Chondrocyte (in vitro differentiated cells): ENCODE data around the gene DPYD. TPM values are rescaled to one million over a fixed set of nuclear protein-coding genes. Genes with fewer than 3 reads are reported as not detected.

Experiments
- DNase-seq: peaks from one replicate; pipeline ENCODE4 v3.0.0; 2021; ENCODE audit warnings: mixed read lengths, low spot score
- H3K27ac Mint-ChIP-seq: one replicate; pipeline ENCODE4 v1.8.0; 2021; ENCODE audit warnings: mild to moderate bottlenecking, moderate library complexity, mixed read lengths; ENCODE audit not compliant: unreplicated experiment
- H3K27me3 Mint-ChIP-seq: 2 replicates; pipeline ENCODE4 v1.8.0; 2021; ENCODE audit warnings: low read depth, mixed read lengths
- H3K36me3 Mint-ChIP-seq: 2 replicates; pipeline ENCODE4 v1.8.0; 2021; ENCODE audit warnings: low read depth, mixed read lengths
- H3K4me1 Mint-ChIP-seq: 2 replicates; pipeline ENCODE4 v1.8.0; 2021; ENCODE audit warnings: low read depth, mild to moderate bottlenecking, mixed read lengths
- H3K4me3 Mint-ChIP-seq: one replicate; pipeline ENCODE4 v1.8.0; 2021; ENCODE audit warnings: mild to moderate bottlenecking, moderate library complexity, mixed read lengths; ENCODE audit not compliant: unreplicated experiment
- H3K9me3 Mint-ChIP-seq: 2 replicates; pipeline ENCODE4 v1.8.0; 2021; ENCODE audit warnings: low read depth, mixed read lengths
- total RNA-seq: library from RNA; stranded (reverse); gene quantifications from 3 replicates; pipeline ENCODE4 v1.2.1, GENCODE V29; 2021
- TF ChIP-seq, protein P1 (sequence below): fragments of 200-600 bp; sonication (generic); IDR thresholded peaks from 2 replicates; pipeline ENCODE4 v1.5.0; 2021; ENCODE audit warnings: antibody characterized with exemption, mild to moderate bottlenecking, moderate library complexity

Gene DPYD
- total RNA-seq, 1 donor from 2014 or later = 5.3 TPM

- Mint-ChIP-seq H3K27me3 (no peaks in the 10 kb centered on the region), H3K36me3 (no peaks in the 10 kb centered on the region), H3K9me3 (no peaks in the 10 kb centered on the region), H3K4me3 (no peak overlapping the region), H3K4me1 (peaks cover 34% of the 10 kb centered on the region), H3K27ac (no peak overlapping the region)
- TF ChIP-seq, protein P1, sequence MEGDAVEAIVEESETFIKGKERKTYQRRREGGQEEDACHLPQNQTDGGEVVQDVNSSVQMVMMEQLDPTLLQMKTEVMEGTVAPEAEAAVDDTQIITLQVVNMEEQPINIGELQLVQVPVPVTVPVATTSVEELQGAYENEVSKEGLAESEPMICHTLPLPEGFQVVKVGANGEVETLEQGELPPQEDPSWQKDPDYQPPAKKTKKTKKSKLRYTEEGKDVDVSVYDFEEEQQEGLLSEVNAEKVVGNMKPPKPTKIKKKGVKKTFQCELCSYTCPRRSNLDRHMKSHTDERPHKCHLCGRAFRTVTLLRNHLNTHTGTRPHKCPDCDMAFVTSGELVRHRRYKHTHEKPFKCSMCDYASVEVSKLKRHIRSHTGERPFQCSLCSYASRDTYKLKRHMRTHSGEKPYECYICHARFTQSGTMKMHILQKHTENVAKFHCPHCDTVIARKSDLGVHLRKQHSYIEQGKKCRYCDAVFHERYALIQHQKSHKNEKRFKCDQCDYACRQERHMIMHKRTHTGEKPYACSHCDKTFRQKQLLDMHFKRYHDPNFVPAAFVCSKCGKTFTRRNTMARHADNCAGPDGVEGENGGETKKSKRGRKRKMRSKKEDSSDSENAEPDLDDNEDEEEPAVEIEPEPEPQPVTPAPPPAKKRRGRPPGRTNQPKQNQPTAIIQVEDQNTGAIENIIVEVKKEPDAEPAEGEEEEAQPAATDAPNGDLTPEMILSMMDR = no peak
- DNase-seq = no peak
Observed at GRCh38 chr1:97913506-97914139, 7.2 kb downstream of the DPYD start.

DNA sequence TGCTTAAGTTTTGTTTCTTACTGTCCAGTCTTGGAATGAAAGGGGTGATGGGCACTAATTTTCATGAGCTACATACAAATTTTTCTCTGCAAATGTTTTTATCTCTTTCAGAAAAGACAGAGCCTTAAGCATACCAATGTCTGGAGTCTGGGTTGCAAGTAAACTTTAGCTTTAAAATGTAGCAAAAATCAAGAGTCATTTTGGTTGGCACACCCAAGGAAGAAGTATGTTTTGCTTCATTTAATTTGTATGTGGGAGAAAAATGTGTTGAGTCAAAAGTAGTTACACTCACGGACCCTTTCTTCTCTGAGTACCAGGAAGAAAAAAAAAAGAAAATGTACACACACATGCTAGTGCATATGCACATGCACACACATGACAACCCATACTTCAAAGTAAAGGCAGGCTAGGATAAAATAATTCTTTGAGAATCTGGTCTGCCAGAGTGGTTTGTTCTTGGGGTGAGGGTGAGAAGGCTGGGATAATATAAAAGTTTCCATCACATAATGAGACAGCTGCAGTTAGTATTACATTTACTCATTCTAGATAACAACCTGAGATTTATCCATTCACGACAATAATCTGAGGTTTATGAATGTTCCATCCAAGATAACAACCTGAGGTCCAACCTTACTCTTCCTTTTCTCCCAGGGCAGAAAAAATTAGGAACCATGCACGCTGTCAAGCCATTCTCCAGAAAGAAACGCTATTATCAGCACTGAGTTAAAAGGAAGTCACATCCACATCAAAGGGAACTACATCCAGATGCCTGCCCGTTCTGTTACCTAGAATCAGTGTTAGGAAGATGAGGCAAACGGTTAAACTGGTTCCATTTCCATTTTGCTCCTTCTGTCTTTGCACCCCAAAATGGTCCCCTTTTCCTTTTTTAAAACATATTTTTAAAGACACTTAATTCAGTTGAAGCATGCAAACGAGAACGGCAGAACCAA is 9.3 kb downstream of the DPYD start:
- Mint-ChIP-seq H3K36me3 (no peaks in the 10 kb centered on the region), H3K4me3 (peak overlapping the region; percentile 39), H3K27ac (peak overlapping the region; percentile 67), H3K9me3 (no peaks in the 10 kb centered on the region), H3K4me1 (peaks cover 19% of the 10 kb centered on the region), H3K27me3 (no peaks in the 10 kb centered on the region)
- DNase-seq = no peak
- TF ChIP-seq, protein P1 = no peak

- H3K36me3 Mint-ChIP-seq = no peaks in the 10 kb centered on the region
- no peak overlapping the region for H3K4me3 Mint-ChIP-seq
- no peak for DNase-seq
Observed at GRCh38 chr1:97909266-97909665, 11.6 kb downstream of the DPYD start.

GRCh38 chr1:97907886-97908285 is 12.9 kb downstream of the DPYD start:
- no peaks in the 10 kb centered on the region for H3K9me3 Mint-ChIP-seq
- no peaks in the 10 kb centered on the region for H3K36me3 Mint-ChIP-seq
- H3K4me3 Mint-ChIP-seq = no peak overlapping the region
- no peak for DNase-seq
- H3K27ac Mint-ChIP-seq = no peak overlapping the region
- H3K27me3 Mint-ChIP-seq = no peaks in the 10 kb centered on the region
- TF ChIP-seq, protein P1 = no peak
- H3K4me1 Mint-ChIP-seq = peaks cover 33% of the 10 kb centered on the region

More at GRCh38 chr1:97909266-97909665, 11.6 kb downstream of the DPYD start:
- H3K9me3 Mint-ChIP-seq = no peaks in the 10 kb centered on the region
- H3K4me1 Mint-ChIP-seq = peaks cover 26% of the 10 kb centered on the region
- TF ChIP-seq, protein P1 = no peak
- no peak overlapping the region for H3K27ac Mint-ChIP-seq
- no peaks in the 10 kb centered on the region for H3K27me3 Mint-ChIP-seq

DNA sequence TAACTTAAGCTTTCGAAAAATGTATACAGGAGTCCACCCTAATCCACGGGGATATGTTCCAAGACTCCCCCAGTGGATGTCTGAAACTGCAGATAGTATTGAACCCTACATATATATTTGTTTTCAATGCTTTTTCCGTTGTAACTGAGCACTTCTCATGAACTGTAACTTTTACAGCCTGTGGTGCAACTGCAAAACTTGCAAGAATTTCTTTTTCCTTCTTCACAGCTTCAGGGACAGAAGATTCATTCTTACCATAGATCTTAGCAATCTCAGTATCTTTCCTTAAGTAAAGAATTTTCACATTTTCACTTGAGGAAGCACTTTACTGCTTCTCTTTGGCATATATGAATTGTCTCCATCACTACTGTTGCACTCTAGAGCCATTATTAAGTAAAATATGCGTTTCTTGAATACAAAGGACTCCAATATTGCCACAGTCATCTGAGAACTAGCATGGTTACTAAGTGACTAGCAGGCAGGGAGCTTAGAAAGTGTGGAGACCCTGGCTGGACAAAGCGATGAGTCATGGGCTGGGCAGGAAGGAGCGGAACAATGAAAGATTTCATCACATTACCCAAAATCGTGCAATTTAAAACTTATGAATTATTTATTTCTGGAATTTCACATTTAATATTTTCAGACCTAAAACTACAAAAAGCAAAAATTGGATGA is 14.1 kb downstream of the DPYD start:
- H3K27ac Mint-ChIP-seq = no peak overlapping the region
- H3K4me1 Mint-ChIP-seq = peaks cover 39% of the 10 kb centered on the region
- no peaks in the 10 kb centered on the region for H3K9me3 Mint-ChIP-seq
- TF ChIP-seq, protein P1 = no peak
- no peaks in the 10 kb centered on the region for H3K36me3 Mint-ChIP-seq
- no peaks in the 10 kb centered on the region for H3K27me3 Mint-ChIP-seq
- DNase-seq = no peak
- H3K4me3 Mint-ChIP-seq = peak overlapping the region; percentile 29
